G401 (cell line): Measurements from ENCODE around the gene HAS3. TPM values are rescaled to one million over a fixed set of nuclear protein-coding genes. Genes with fewer than 3 reads are reported as not detected.
"Not testable (repeated sequence)": the region's sequence is repeated elsewhere in the genome, so short reads cannot be mapped to it uniquely, and the experiment has no call there.

Experiments
- DNase-seq: peaks from one replicate; pipeline ENCODE4 v3.0.0-alpha.2; 2015; ENCODE audit warnings: low spot score
- in situ Hi-C: cut with HindIII; loops from 2 replicates; pipeline ENCODE4 v1.10.0; 2016; ENCODE audit warnings: low sequenced_read_pairs, mixed read lengths
- total RNA-seq: library from RNA; depleted of rRNA; stranded (reverse); fragments of >200 nt; shearing (Covaris generic); gene quantifications from 2 replicates; pipeline ENCODE4 v1.2.3, GENCODE V29; 2014

Gene HAS3
- total RNA-seq, 1 experiment from 2014 or later: 2.6 TPM

DNA sequence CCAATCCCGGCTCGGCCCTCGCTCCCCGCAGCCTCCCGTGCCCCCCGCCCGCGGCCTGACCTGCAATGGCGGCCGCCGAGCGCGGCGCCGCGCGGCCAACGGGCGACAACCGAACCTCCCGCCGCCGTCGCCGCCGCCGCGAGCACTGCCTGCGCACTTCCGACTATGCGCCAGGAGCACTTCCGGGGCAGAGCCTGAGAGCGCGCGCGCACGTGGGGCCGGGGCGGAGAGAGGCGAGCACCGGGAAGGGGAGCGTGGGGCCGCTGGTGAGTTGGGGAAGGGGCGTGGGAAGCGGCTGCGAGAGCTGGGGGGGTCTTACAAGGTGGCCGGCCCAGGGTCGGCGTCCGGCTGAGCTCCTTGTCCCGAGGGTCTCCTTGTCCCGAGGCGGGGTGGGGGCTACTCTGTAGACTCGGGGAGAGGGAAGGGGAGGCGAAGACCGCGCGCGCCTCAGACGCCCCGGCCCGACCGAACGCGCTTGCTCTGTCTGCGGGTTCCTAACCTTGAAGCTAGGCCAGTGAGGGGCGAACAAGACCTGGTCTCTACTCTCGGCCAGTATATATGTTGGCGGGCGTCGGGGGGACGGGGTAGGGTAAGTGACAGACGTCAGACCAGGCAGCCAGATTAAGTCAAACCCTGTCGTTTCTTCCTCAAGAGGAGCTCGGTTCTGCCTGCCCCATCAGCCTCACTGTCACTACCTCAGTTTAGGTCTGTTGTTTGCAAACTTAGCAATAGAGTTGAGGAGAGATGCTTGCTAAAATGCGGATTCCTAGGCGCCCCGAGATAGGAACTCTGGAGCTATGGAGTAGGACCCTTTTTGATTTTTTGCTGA, 27.2 kb downstream of the HAS3 start, which contains the start of the genes CHTF8 and UTP4:
TSS of gene CHTF8 (minus strand) at position 165 of the 829 bp plus-strand sequence. CDS start 11,130 bp downstream, outside the sequence.
TSS of gene UTP4 (plus strand) at position 226 of the 829 bp plus-strand sequence. CDS start 811 bp downstream, outside the sequence.
- peak; percentile 75 for DNase-seq
- in situ Hi-C loops: no loop called here

- in situ Hi-C loops: no loop called here
- DNase-seq: no peak
Observed at GRCh38 chr16:69133373-69133954, 28.0 kb downstream of the HAS3 start.

GRCh38 chr16:69138608-69139007, 33.2 kb downstream of the HAS3 start:
- in situ Hi-C loops: no loop called here
- DNase-seq: no peak

DNA sequence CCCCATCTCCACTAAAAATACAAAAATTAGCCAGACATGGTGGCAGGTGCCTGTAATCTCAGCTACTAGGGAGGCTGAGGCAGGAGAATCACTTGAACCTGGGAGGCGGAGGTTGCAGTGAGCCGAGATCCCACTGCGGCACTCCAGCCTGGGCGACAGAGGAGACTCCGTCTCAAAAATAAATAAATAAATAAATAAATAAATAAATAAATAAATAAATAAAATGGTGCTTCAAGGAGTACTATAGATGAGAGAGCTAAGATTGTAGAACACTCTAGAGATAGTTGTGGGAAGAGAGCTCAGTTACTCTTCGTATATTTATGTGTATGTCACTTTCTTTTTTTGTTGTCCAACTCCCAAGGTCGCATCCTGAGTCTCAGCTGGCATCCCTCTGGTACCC, 34.0 kb downstream of the HAS3 start:
- DNase-seq, in situ Hi-C loops: not testable (repeated sequence)

- DNase-seq: no peak
- in situ Hi-C loops: no loop called here
Observed at GRCh38 chr16:69141014-69141413, 35.6 kb downstream of the HAS3 start.

DNA sequence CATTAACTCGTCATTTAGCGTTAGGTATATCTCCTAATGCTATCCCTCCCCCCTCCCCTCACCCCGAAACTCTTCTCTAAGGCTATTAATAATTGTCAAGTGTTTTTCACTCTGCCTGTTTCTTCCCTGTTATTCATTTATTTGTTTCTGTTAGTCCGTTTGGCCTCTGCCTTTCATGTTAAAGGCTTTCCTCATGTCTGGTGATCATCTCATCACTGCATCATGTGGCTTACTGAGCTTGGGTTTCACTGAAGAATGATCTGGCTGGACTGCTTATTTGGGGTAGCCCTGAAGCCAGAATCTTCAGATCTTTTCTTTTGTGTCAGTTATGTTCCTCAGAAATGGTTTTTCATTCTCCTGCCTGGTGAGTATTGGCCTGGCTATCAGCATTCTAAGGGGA, 36.5 kb downstream of the HAS3 start:
- in situ Hi-C loops: no loop called here
- DNase-seq: no peak

DNA sequence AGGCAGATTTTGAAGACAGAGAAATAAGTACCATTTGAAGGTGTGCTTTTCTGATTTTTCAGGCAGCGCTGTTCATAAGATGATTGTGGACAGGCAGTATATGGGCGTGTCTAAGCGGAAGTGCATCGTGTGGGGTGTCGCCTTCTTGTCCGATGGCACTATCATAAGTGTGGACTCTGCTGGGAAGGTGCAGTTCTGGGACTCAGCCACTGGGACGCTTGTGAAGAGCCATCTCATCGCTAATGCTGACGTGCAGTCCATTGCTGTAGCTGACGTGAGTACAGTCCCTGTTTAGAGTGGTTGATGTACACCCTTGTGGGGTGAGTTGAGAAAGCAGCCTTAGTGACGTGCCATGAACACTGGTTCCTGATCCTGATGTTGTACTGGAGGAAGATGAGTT, 37.7 kb downstream of the HAS3 start:
- no peak for DNase-seq

GRCh38 chr16:69145658-69146057, 40.2 kb downstream of the HAS3 start:
- DNase-seq: no peak
- in situ Hi-C loops: no loop called here

More for the DNA sequence above, 37.7 kb downstream of the HAS3 start:
- in situ Hi-C loops: no loop called here

DNA sequence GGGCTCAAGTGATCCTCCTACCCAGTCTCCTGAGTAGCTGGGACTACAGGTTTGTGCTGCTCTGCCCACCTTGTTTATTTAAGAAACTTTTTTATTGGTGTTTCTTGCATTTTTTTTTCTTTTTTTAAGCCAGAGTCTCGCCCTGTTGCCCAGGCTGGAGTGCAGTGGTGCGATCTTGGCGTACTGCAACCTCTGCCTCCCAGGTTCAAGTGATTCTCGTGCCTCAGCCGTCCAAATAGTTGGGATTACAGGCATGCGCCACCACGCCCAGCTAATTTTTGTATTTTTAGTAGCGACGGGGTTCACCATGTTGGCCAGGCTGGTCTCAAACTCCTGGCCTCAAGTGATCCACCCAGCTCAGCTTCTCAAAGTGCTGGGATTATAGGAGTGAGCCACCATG, 44.2 kb downstream of the HAS3 start:
- in situ Hi-C loops: not testable (repeated sequence)

DNA sequence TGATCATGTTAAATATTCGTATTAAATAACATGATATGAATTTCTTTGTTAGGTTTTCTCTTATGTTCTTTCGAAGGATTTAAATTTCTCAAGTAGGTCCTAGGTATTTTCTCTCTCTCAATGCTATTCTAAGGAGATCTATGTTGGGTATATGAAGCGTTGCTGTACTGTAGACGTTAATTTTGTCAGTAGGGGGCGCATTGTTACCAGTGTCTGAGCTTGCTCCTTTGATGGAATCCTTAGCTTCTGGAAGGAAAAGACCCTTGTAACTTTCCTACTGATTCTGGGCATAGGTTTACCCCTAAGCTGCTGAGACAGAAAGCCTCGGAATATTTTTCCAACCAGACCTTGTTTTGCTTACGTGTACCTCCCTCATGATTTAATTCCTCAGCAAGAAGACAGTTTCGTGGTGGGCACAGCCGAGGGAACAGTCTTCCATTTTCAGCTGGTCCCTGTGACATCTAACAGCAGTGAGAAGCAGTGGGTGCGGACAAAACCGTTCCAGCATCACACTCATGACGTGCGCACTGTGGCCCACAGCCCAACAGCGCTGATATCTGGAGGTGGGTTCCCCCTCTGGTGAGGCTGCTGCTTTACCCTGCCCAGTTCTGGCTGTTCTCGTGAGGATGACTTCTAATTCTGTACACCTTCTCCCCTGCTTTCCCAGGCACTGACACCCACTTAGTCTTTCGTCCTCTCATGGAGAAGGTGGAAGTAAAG, 44.9 kb downstream of the HAS3 start:
- in situ Hi-C loops: no loop called here
- DNase-seq: peak; percentile 71

More for the DNA sequence above, 44.2 kb downstream of the HAS3 start:
- DNase-seq: not testable (repeated sequence)

- DNase-seq: no peak
- in situ Hi-C loops: no loop called here
Observed at GRCh38 chr16:69157196-69157595, 51.7 kb downstream of the HAS3 start.

GRCh38 chr16:69160192-69160591, 54.7 kb downstream of the HAS3 start:
- no peak for DNase-seq
- in situ Hi-C loops: no loop called here

- in situ Hi-C loops: no loop called here
- no peak for DNase-seq
Observed at GRCh38 chr16:69165584-69165983, 60.1 kb downstream of the HAS3 start.

DNA sequence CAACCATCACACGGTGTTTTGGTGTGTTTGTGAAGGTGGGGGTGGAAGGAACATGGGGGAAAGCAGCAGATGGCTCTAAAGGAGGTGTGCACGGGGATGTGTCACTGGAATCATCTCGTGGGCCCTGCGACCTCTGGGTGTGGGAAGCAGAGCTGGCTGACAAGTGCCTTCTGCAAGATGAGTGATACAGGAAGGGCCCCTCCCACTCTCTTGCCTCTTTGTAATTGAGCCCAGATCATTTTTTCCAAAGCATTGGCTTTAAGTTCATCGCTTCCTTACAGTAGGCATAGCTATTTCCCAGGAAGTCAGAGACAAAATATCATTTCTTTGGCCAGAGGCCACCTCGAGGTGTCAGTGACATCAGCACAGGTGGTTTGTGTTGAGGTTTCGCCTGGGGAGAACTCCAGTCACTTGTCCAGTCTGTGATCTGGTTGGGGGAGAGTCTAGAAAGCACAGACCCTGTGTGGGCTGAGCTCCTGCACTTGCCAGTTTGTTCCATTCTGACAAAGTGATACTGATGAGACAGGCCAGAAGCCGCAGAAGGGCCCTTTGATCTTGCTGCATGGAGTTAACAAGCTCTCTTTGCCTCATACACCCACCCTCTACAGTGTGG, 60.9 kb downstream of the HAS3 start:
- no peak for DNase-seq
- in situ Hi-C loops: no loop called here

- no peak for DNase-seq
- in situ Hi-C loops: no loop called here
Observed at GRCh38 chr16:69166946-69167930, 61.8 kb downstream of the HAS3 start.
